SU-DHL-6 (cell line): Measurements from ENCODE around the gene NCS1.

ENCODE experiments used
- CTCF ChIP-seq: fragments of 200-600 bp; sonication (generic); IDR thresholded peaks from one replicate; pipeline ENCODE4 v1.5.1; 2017; ENCODE audit warnings: antibody characterized with exemption, mild to moderate bottlenecking, low read length, moderate library complexity; ENCODE audit not compliant: insufficient read depth, poor library complexity, severe bottlenecking
- EZH2phosphoT487 ChIP-seq: fragments of 200-600 bp; sonication (generic), shearing (Covaris generic); conservative IDR thresholded peaks from 2 replicates; pipeline ENCODE4 v1.6.1; 2018; ENCODE audit warnings: mild to moderate bottlenecking, antibody characterized with exemption, low read length, moderate library complexity, mixed read lengths

DNA sequence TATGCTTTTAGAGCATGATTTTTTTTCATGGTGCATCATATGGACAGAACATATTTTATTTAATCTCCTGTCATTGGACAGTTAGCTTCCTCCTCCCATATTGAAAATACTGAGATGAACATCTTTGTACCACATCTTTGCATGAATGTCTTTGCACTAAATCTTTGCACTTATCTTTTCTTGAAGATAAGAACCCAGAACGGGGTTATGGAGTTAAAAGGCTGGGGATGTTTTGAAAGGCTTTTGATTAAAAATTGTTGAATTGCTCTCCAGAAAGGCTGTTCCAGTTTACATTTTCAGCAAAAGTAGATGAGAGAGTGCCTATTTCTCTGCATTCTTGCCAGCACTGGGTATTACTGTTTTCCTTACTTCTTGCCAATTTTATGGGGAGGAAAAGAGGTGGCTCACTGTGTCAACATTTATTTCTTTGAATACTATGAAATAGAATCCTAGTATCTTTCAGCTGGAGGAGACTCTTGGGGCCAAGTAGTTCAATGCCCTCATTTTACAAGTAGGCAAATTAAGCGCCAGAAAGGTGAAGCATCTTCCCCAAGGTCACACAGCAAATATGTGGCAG lies 7.2 kb downstream of the NCS1 start:
- no peak for TF ChIP-seq CTCF
- no peak for TF ChIP-seq EZH2phosphoT487
